Measurements from ENCODE around the gene FGF22.
"Not testable (repeated sequence)": the region's sequence is repeated elsewhere in the genome, so short reads cannot be mapped to it uniquely, and the experiment has no call there.

Gene FGF22

DNA sequence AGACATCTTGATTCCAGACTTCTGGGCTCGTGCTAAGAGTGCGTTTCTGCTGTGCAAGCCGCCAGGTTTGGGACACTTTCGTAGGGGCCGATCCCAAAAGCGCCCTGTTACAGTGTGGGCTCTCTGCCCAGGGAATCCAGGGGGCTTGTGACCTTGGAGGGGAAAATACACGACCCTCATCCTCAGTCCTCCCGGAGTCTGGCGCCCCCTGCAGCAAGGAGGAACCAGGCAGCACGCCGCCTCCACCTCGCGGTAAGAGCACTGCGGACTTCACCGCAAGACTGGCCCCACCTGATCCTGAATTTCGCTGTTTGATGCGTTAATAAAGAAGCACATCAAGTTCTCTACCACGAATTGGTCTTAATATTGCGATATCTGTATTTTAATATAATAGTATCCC, 11.5 kb upstream of the FGF22 start:
- H3K27me3 ChIP-seq = no peaks in the 10 kb centered on the region
- no peak overlapping the region for H3K27ac ChIP-seq
- no peak overlapping the region for H3K4me3 ChIP-seq
- TF ChIP-seq, protein P1, sequence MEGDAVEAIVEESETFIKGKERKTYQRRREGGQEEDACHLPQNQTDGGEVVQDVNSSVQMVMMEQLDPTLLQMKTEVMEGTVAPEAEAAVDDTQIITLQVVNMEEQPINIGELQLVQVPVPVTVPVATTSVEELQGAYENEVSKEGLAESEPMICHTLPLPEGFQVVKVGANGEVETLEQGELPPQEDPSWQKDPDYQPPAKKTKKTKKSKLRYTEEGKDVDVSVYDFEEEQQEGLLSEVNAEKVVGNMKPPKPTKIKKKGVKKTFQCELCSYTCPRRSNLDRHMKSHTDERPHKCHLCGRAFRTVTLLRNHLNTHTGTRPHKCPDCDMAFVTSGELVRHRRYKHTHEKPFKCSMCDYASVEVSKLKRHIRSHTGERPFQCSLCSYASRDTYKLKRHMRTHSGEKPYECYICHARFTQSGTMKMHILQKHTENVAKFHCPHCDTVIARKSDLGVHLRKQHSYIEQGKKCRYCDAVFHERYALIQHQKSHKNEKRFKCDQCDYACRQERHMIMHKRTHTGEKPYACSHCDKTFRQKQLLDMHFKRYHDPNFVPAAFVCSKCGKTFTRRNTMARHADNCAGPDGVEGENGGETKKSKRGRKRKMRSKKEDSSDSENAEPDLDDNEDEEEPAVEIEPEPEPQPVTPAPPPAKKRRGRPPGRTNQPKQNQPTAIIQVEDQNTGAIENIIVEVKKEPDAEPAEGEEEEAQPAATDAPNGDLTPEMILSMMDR (IDR thresholded peaks at IDR 0.05) = no peak
- peaks cover 0 to 17% (median 13%) of the 10 kb centered on the region in 4 donors for H3K4me1 ChIP-seq
- H3K9me3 ChIP-seq = no peaks in the 10 kb centered on the region
- peaks cover 31 to 75% (median 46%) of the 10 kb centered on the region in 3 donors for H3K36me3 ChIP-seq
- intact Hi-C loops (cut with DNase I; ENCODE audit: low total_unique reads) = no loop called here
- no peak for DNase-seq

DNA sequence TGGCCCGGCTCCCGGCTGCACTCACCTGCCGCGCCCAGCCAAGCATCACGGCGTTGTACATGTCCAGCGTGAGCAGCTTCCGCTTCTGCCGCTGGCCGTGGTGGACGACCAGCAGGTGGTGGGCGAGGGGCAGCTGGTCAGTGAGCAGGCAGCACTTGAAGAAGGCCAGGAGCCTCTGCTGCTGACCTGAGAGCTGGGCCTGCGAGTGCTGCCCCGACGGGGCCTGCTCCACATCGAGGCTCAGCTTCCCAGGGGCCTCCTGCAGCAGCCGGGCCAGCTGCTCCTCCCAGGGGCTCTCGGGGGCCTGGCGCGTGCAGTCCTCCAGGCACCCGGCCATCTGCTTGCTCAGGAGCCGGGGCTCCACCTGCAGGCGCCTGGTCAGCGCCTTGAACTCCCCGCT, 10.2 kb upstream of the FGF22 start:
- H3K4me3 ChIP-seq; H3K27ac ChIP-seq; DNase-seq; intact Hi-C loops (cut with DNase I; ENCODE audit: low total_unique reads); H3K9me3 ChIP-seq; H3K27me3 ChIP-seq: not testable (repeated sequence)
- peaks cover 21 to 61% (median 37%) of the 10 kb centered on the region in 3 donors for H3K36me3 ChIP-seq
- peaks cover 0 to 24% (median 20%) of the 10 kb centered on the region in 4 donors for H3K4me1 ChIP-seq

DNA sequence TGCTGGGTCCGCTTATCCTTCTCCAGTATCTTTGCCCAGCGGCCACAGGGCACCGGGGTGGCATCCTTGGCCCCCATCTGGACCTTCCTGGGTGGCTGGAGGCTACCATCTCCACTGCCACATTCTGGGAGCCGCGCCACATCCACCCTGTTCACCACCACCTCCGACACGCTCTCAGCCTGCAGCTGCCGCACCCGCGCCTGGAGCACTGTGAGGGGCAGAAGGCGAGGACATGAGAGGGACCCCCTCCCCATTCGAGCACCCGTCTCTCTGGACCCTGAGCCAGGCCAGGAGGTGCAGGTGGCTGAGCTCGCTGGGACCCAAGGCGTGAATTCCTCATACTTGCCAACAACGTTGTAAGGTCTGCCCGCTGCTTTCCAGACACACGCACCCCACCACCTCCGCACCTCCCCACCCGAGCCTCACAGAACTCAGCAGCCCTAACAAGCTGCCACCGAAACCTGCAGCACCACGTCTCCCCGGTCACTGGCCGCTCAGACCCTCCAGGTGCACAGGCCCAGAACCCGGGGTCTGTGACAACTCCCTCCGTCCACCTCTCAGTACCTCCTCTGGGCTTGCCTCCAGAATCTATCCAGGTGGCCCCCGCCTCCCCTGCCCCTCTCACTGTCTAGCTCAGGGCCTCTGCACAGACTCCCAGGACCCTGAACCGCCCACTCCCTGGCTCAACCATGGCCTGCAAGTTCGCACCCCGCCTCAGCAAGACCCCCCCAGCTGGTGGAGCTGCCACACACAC, 9.5 kb upstream of the FGF22 start:
- H3K36me3 ChIP-seq = peaks cover 18 to 55% (median 31%) of the 10 kb centered on the region in 3 donors
- no peaks in the 10 kb centered on the region for H3K27me3 ChIP-seq
- no peaks in the 10 kb centered on the region for H3K9me3 ChIP-seq
- intact Hi-C loops (cut with DNase I; ENCODE audit: low total_unique reads) = no loop called here
- H3K4me1 ChIP-seq = peaks cover 0 to 29% (median 23%) of the 10 kb centered on the region in 4 donors
- H3K27ac ChIP-seq = no peak overlapping the region
- H3K4me3 ChIP-seq = no peak overlapping the region
- TF ChIP-seq, protein P1 (IDR thresholded peaks at IDR 0.05) = no peak
- no peak for DNase-seq

DNA sequence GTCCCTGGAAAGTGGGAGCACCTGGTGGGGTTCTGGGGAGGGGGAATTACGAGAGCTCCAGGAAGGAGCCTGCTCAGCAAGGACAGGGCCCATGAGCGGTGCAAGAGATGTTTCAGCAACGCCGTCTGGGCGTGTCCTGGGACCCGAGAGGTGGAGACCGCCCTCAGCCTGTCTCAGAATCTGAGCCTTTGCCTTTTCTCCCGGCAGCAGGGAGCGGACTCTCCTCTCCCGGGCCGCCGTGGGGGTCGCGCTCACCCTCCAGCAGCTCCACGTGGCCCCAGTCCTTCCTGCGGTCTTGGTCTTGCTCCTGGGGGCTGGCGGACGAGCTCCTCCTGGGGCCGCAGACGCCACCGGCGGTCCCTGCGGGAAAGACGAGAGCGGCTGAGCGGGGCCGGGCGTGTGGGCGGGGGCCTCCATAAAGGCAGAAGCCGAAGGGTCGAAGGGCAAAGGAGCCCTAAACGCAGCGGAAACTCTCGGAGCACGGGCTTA, 7.1 kb upstream of the FGF22 start:
- Histone ChIP-seq H3K36me3 (peaks cover 18 to 36% (median 22%) of the 10 kb centered on the region in 3 donors), H3K27me3 (no peaks in the 10 kb centered on the region), H3K27ac (peak overlapping the region; percentile 65 to 76), H3K4me3 (peak overlapping the region; percentile 86 to 87), H3K9me3 (no peaks in the 10 kb centered on the region), H3K4me1 (peaks cover 0 to 29% (median 23%) of the 10 kb centered on the region in 4 donors)
- DNase-seq = no peak
- TF ChIP-seq, protein P1 (IDR thresholded peaks at IDR 0.05) = no peak
- intact Hi-C loops (cut with DNase I; ENCODE audit: low total_unique reads) = no loop called here

DNA sequence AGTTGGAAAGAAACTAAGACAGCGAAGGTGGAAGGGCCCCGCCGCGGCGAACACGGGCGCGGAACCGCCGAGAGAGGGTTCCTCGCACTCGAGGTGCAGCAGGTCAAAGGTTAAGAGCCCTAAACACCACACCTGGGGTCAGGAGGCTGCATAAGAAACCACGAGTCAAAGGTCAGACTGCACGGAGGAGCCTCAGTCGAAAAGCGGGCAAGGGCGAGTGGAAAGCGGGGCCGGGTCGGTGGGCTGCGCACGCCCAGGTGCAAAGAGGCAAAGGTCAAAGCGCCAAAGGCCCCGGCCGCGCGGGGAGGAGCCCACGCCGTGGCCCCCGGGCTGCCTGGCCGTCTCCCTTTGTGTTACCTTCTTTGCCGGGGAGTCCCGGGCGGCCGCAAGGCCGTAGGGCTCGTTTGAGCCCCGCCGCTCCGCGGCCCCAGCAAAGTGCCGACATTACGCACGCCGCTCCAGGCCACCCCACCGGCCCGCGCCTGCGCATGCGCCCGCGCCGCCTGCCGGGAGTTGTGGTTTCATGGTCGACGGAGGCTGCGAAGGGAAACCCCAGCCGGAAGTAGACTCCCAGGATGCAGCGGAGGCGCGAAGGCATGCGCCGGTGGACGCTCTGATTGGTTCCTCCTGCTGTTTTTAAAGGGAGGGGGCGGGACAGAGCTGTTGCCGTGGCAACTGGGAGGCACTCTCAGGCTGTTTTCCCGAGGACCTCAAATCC, 6.5 kb upstream of the FGF22 start, which contains the start of gene POLRMT:
TSS of gene POLRMT (minus strand) at position 470 of the 718 bp plus-strand sequence. CDS start at position 445, 25 bp downstream.
- DNase-seq = peak; percentile 98 to 99
- no peaks in the 10 kb centered on the region for H3K9me3 ChIP-seq
- H3K27ac ChIP-seq = peak within 1 kb of the TSS; percentile 65 to 76
- intact Hi-C loops (cut with DNase I; ENCODE audit: low total_unique reads) = no loop called here
- H3K4me1 ChIP-seq = peaks cover 0 to 29% (median 23%) of the 10 kb centered on the region in 4 donors
- H3K36me3 ChIP-seq = peaks cover 15 to 30% (median 22%) of the 10 kb centered on the region in 3 donors
- TF ChIP-seq, protein P1 (IDR thresholded peaks at IDR 0.05) = no peak
- peak within 1 kb of the TSS; percentile 86 to 87 for H3K4me3 ChIP-seq
- H3K27me3 ChIP-seq = no peaks in the 10 kb centered on the region

All from tibial artery (tissue), 4 donors.